Measurements from ENCODE around the gene ASAP2. TPM values are rescaled to one million over a fixed set of nuclear protein-coding genes. Genes with fewer than 3 reads are reported as not detected.

Gene ASAP2
- total RNA-seq, 4 donors from 2014 or later = 28.2 to 38.0 (median 31.7) TPM

DNA sequence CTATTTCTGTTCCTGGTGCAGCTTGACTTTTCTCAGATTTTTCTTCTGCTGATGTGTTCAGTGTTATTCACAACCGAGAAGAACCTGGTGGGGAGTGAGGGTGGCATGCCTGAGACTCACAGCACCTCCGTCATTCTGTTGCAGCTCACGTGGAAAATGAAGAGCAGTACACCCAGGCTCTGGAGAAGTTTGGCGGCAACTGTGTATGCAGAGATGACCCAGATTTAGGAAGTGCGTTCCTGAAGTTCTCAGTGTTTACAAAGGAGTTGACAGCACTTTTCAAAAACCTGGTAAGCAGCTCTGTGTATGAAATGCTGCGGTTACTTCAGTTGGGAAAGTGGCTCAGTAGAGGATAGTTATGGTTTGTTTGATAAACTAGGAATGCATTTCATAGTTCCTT is 90.5 kb downstream of the ASAP2 start:
- Histone ChIP-seq H3K4me3 (no peak overlapping the region), H3K9me3 (no peaks in the 10 kb centered on the region), H3K4me1 (peaks cover 0 to 58% (median 12%) of the 10 kb centered on the region in 4 donors), H3K27ac (peak overlapping the region in 2 of 4 donors; percentile 8 to 75), H3K27me3 (no peaks in the 10 kb centered on the region), H3K36me3 (no peaks in the 10 kb centered on the region)
- TF ChIP-seq, protein P1, sequence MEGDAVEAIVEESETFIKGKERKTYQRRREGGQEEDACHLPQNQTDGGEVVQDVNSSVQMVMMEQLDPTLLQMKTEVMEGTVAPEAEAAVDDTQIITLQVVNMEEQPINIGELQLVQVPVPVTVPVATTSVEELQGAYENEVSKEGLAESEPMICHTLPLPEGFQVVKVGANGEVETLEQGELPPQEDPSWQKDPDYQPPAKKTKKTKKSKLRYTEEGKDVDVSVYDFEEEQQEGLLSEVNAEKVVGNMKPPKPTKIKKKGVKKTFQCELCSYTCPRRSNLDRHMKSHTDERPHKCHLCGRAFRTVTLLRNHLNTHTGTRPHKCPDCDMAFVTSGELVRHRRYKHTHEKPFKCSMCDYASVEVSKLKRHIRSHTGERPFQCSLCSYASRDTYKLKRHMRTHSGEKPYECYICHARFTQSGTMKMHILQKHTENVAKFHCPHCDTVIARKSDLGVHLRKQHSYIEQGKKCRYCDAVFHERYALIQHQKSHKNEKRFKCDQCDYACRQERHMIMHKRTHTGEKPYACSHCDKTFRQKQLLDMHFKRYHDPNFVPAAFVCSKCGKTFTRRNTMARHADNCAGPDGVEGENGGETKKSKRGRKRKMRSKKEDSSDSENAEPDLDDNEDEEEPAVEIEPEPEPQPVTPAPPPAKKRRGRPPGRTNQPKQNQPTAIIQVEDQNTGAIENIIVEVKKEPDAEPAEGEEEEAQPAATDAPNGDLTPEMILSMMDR (IDR thresholded peaks at IDR 0.05) = no peak
- TF ChIP-seq EP300 (IDR thresholded peaks at IDR 0.05) (no peak), POLR2A (IDR thresholded peaks at IDR 0.05) (no peak)
- no peak for DNase-seq (ENCODE audit: low spot score in 2 of 2)
- 76 to 79% methylated on average over 6 of the region's 6 CpGs for WGBS, 2 donors

DNA sequence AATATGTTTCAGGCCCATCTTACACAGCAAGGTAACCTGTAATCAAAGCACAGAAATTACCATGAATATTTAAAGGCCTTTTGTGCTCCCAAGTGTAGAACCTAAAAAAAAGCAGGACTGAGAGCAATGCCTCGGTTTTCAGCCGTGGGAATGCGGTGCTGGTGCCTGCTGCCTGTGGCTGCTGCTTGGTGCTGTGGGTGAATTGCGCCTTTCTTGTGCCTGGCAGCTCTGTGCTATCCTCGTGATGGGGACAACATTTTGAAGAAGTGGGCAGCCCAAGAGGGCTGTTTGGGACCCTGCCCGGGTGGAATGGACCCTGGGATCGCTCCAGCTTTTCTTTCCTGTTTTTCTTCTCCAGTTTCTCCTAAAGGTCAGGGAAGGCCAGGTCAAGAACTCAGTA is 91.2 kb downstream of the ASAP2 start:
- Histone ChIP-seq H3K9me3 (no peaks in the 10 kb centered on the region), H3K36me3 (no peaks in the 10 kb centered on the region), H3K27me3 (no peaks in the 10 kb centered on the region), H3K27ac (peak overlapping the region in 2 of 4 donors; percentile 75 to 81), H3K4me3 (no peak overlapping the region), H3K4me1 (peaks cover 0 to 52% (median 10%) of the 10 kb centered on the region in 4 donors)
- no peak for DNase-seq (ENCODE audit: low spot score in 2 of 2)
- TF ChIP-seq EP300 (IDR thresholded peaks at IDR 0.05) = peak in 1 of 2 donors; percentile 8
- TF ChIP-seq, protein P1 (IDR thresholded peaks at IDR 0.05) = no peak
- no peak for TF ChIP-seq POLR2A (IDR thresholded peaks at IDR 0.05)
- 30 to 48% methylated on average over 7 of the region's 7 CpGs for WGBS, 2 donors

DNA sequence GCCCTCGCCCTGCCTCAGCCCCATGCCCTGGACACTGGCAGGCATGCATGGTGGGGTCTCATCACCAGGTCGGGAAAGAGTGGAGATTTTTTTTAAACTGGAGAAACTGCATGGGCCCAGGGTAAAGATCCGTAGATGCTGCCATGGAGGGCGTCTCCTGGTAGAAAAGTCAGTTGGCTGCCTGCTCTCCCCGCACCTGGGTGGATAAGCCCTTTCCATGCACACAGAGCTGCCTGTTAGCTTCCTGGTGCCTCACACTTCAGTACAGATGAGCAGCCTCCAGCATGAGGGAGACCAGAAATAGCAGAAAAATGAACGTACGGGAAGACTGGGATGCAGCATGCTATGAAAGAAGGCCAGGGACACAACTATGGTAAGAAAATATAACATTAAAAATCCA is 92.0 kb downstream of the ASAP2 start:
- no peak for DNase-seq (ENCODE audit: low spot score in 2 of 2)
- H3K4me3 ChIP-seq = no peak overlapping the region
- peaks cover 0 to 44% (median 7%) of the 10 kb centered on the region in 4 donors for H3K4me1 ChIP-seq
- no peaks in the 10 kb centered on the region for H3K36me3 ChIP-seq
- peak overlapping the region in 2 of 4 donors; percentile 75 to 81 for H3K27ac ChIP-seq
- TF ChIP-seq POLR2A (IDR thresholded peaks at IDR 0.05) = no peak
- no peak for TF ChIP-seq EP300 (IDR thresholded peaks at IDR 0.05)
- TF ChIP-seq, protein P1 (IDR thresholded peaks at IDR 0.05) = no peak
- WGBS, 2 donors = 91 to 93% methylated on average over 7 of the region's 7 CpGs
- H3K9me3 ChIP-seq = no peaks in the 10 kb centered on the region
- no peaks in the 10 kb centered on the region for H3K27me3 ChIP-seq

DNA sequence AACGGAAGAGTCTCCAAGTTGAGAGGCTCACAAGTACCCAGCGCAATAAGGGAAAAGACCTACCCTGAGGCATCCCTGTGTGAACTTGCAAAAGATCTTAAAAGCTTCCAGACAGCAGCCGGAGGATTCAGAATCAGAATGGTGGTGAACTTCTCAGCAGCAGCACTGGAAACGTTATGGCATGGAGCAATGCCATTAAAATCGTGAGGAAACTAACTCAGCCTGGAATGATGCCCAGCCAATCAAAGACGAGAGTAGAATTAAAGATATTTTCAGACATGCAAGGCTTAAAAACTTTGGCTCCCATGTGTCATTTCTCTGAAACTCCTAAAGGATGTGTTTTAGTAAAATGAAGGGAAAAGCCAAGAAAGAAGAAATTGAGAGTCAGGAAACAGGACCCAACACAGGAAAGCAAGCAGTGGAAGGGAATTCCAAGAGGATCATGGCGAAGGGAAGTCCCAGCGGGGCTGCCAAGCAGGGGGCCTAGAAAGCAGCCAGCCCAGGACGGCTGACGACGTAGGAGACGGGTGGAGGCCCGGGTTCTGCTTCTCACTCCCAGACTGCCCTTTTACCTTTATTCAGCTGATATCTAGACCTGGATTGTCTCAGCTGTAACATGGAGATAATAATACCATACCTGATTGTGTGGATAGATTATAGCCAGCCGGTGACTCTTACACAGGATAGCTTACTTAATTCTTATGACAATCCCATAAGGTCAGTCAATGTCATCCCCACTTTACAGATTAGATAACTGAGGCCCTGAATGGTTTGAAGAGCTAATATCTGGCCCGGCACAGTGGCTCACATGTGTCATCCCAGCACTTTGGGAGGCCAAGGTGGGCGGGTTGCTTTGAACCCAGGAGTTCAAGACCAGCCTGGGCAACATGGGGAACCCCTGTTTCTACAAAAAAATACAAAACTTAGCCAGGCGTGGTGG is 92.8 kb downstream of the ASAP2 start:
- no peaks in the 10 kb centered on the region for H3K36me3 ChIP-seq
- 84 to 85% methylated on average over 17 of the region's 17 CpGs for WGBS, 2 donors
- peaks cover 0 to 49% (median 7%) of the 10 kb centered on the region in 4 donors for H3K4me1 ChIP-seq
- TF ChIP-seq, protein P1 (IDR thresholded peaks at IDR 0.05) = no peak
- TF ChIP-seq POLR2A (IDR thresholded peaks at IDR 0.05) (no peak), EP300 (IDR thresholded peaks at IDR 0.05) (no peak)
- DNase-seq (ENCODE audit: low spot score in 2 of 2) = no peak
- H3K27ac ChIP-seq = peak overlapping the region in 1 of 4 donors; percentile 75
- H3K4me3 ChIP-seq = no peak overlapping the region
- no peaks in the 10 kb centered on the region for H3K9me3 ChIP-seq
- no peaks in the 10 kb centered on the region for H3K27me3 ChIP-seq

DNA sequence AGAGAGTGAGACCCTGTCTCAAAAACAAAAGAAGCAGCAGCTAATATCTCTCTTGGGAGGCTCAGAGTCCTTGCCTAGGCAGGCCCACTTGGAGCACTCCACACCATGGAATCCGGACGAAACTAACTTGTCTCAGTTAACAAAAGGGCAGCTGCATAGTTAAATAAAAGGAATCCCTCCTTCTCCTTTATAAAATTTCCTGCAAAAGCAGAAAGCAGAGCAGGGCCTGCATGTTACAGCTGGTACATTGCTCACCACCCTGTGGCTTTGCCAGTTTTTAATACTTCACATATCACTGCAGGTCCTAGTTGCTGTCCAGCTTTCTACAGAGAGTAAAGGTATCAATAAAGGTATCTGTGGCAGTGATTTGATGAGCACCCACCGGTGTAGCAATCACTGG is 93.6 kb downstream of the ASAP2 start:
- TF ChIP-seq, protein P1 (IDR thresholded peaks at IDR 0.05) = no peak
- TF ChIP-seq EP300 (IDR thresholded peaks at IDR 0.05) (no peak), POLR2A (IDR thresholded peaks at IDR 0.05) (no peak)
- H3K27ac ChIP-seq = no peak overlapping the region

More for the DNA sequence above, 93.6 kb downstream of the ASAP2 start:
- no peaks in the 10 kb centered on the region for H3K36me3 ChIP-seq
- no peak for DNase-seq (ENCODE audit: low spot score in 2 of 2)
- H3K4me3 ChIP-seq = no peak overlapping the region
- 72 to 89% methylated on average over 3 of the region's 3 CpGs for WGBS, 2 donors
- H3K9me3 ChIP-seq = no peaks in the 10 kb centered on the region
- H3K4me1 ChIP-seq = peaks cover 0 to 47% (median 7%) of the 10 kb centered on the region in 4 donors
- no peaks in the 10 kb centered on the region for H3K27me3 ChIP-seq

All from tibial nerve (tissue), 4 donors.